Dermis blood vessel endothelial cell (primary cell): ENCODE measurements around the gene RASL12. TPM values are rescaled to one million over a fixed set of nuclear protein-coding genes. Genes with fewer than 3 reads are reported as not detected.
"Not testable (repeated sequence)": the region's sequence is repeated elsewhere in the genome, so short reads cannot be mapped to it uniquely, and the experiment has no call there.

Source experiments
- DNase-seq: peaks from one replicate; pipeline ENCODE4 v3.0.0; 2010
- total RNA-seq: library from RNA; depleted of rRNA; stranded (reverse); fragments of >200 nt; gene quantifications from 2 replicates; pipeline ENCODE4 v1.2.3, GENCODE V29; 2014

The RASL12 gene
- total RNA-seq, 1 donor from 2014 or later: not detected

- no peak for DNase-seq
Observed at GRCh38 chr15:65055201-65055870, 12.5 kb downstream of the RASL12 start.

- DNase-seq: peak; percentile 83
Observed at GRCh38 chr15:65054333-65055200, 13.2 kb downstream of the RASL12 start.

GRCh38 chr15:65052956-65053355 lies 14.8 kb downstream of the RASL12 start:
- no peak for DNase-seq

- no peak for DNase-seq
Observed at GRCh38 chr15:65051266-65051665, 16.5 kb downstream of the RASL12 start.

- DNase-seq: no peak
Observed at GRCh38 chr15:65050270-65050669, 17.5 kb downstream of the RASL12 start.

- DNase-seq: peak; percentile 96
Observed at GRCh38 chr15:65049418-65049840, 18.4 kb downstream of the RASL12 start.

GRCh38 chr15:65048241-65048640 lies 19.6 kb downstream of the RASL12 start:
- DNase-seq: no peak

GRCh38 chr15:65044724-65045481 lies 22.9 kb downstream of the RASL12 start, which contains the start of gene SLC51B:
SLC51B (plus strand) TSS chr15:65045387; CDS start chr15:65050005, 4,618 bp downstream.
- DNase-seq: no peak

- DNase-seq: not testable (repeated sequence)
Observed at GRCh38 chr15:65044218-65044617, 23.6 kb downstream of the RASL12 start.

GRCh38 chr15:65042776-65043327 lies 24.9 kb downstream of the RASL12 start:
- DNase-seq: peak; percentile 55

- no peak for DNase-seq
Observed at GRCh38 chr15:65041787-65042186, 26.0 kb downstream of the RASL12 start.

GRCh38 chr15:65040461-65040860 lies 27.3 kb downstream of the RASL12 start:
- DNase-seq: no peak

- DNase-seq: no peak
Observed at GRCh38 chr15:65038836-65039235, 29.0 kb downstream of the RASL12 start.

- DNase-seq: no peak
Observed at GRCh38 chr15:65038428-65038827, 29.4 kb downstream of the RASL12 start.

- no peak for DNase-seq
Observed at GRCh38 chr15:65037309-65037708, 30.5 kb downstream of the RASL12 start.

- no peak for DNase-seq
Observed at GRCh38 chr15:65034719-65035118, 33.1 kb downstream of the RASL12 start.

GRCh38 chr15:65033659-65034269 lies 34.0 kb downstream of the RASL12 start:
- peak; percentile 66 for DNase-seq

GRCh38 chr15:65032801-65033537 lies 34.8 kb downstream of the RASL12 start:
- DNase-seq: peak; percentile 89

GRCh38 chr15:65029736-65030208 lies 38.0 kb downstream of the RASL12 start:
- no peak for DNase-seq

GRCh38 chr15:65028921-65029735 lies 38.7 kb downstream of the RASL12 start, which contains the start of gene MTFMT:
MTFMT (minus strand) TSS chr15:65029639; CDS start chr15:65029613, 26 bp downstream.
- DNase-seq: peak; percentile 89
